Stimulated activated CD4-positive, alpha-beta T cell treated with anti-CD3 and anti-CD28 coated beads, Interleukin-4, amount 100 ng/mL, for 48 hours (primary cell): ENCODE results near the gene TTC3.

ENCODE experiments used
- DNase-seq, 2 donors: peaks; one replicate each; pipeline ENCODE4 v3.0.0-alpha.2; 2020; ENCODE audit warnings: low read depth in 2 of 2

Gene TTC3

GRCh38 chr21:37061926-37062592 is 11.0 kb upstream of the TTC3 start:
- DNase-seq = no peak

GRCh38 chr21:37062593-37062935 is 10.5 kb upstream of the TTC3 start:
- no peak for DNase-seq

- DNase-seq = no peak
These were observed 9.6 kb upstream of the TTC3 start for GRCh38 chr21:37063433-37063832.

- no peak for DNase-seq
These were observed 8.2 kb upstream of the TTC3 start for GRCh38 chr21:37064841-37065240.

GRCh38 chr21:37065561-37066177 is 7.4 kb upstream of the TTC3 start:
- DNase-seq = no peak

- no peak for DNase-seq
These were observed 1.3 kb upstream of the TTC3 start for GRCh38 chr21:37071561-37072273.

GRCh38 chr21:37072274-37072987 is 623 bp upstream of the TTC3 start:
- peak in 1 of 2 donors; percentile 61 for DNase-seq

GRCh38 chr21:37073417-37074196 is 553 bp downstream of the TTC3 start:
- DNase-seq = peak; percentile 40 to 43

GRCh38 chr21:37074197-37074510 is 1.1 kb downstream of the TTC3 start:
- no peak for DNase-seq

- no peak for DNase-seq
These were observed 1.5 kb downstream of the TTC3 start for GRCh38 chr21:37074546-37074945.

GRCh38 chr21:37075214-37075770 is 2.2 kb downstream of the TTC3 start:
- no peak for DNase-seq

- DNase-seq = no peak
These were observed 3.2 kb downstream of the TTC3 start for GRCh38 chr21:37076087-37076850.

GRCh38 chr21:37077403-37077802 is 4.3 kb downstream of the TTC3 start:
- DNase-seq = no peak

- no peak for DNase-seq
These were observed 6.3 kb downstream of the TTC3 start for GRCh38 chr21:37079211-37079824.

GRCh38 chr21:37082375-37082774 is 9.3 kb downstream of the TTC3 start:
- DNase-seq = no peak

- DNase-seq = no peak
These were observed 9.9 kb downstream of the TTC3 start for GRCh38 chr21:37082856-37083528.

GRCh38 chr21:37085726-37086125 is 12.7 kb downstream of the TTC3 start:
- DNase-seq = no peak

GRCh38 chr21:37087188-37087587 is 14.1 kb downstream of the TTC3 start:
- no peak for DNase-seq

- no peak for DNase-seq
These were observed 15.2 kb downstream of the TTC3 start for GRCh38 chr21:37088186-37088735.

GRCh38 chr21:37093977-37094376 is 20.9 kb downstream of the TTC3 start:
- no peak for DNase-seq
